ENCODE measurements around the gene HSPA12B. TPM values are rescaled to one million over a fixed set of nuclear protein-coding genes. Genes with fewer than 3 reads are reported as not detected.
A peak's percentile ranks its signal among the peaks of the same experiment; 100 is the strongest.

The HSPA12B gene
- total and polyA plus RNA-seq, 9 of the 15 experiments (the other 6 are each of a cell fraction or from before 2014, with no cell fraction given), result 0.03 to 0.07 TPM; not detected in 7

- TF ChIP-seq FOXP4 (CRISPR knock-in tag; IDR thresholded peaks at IDR 0.05; ENCODE audit: borderline replicate concordance), result 0 out of 2 replicates have a peak, but pooled peaks have one; percentile 20
- TF ChIP-seq NFE2L1 (tag; IDR thresholded peaks at IDR 0.05; ENCODE audit: borderline replicate concordance, low read depth), result no peak
- TF ChIP-seq POLR2A (conservative IDR thresholded peaks at IDR 0.05), result no peak
- TF ChIP-seq ZNF12 (CRISPR knock-in tag; IDR thresholded peaks at IDR 0.05), result no peak
- no peak for TF ChIP-seq NR2C2 (CRISPR knock-in tag; IDR thresholded peaks at IDR 0.05)
- TF ChIP-seq NR2C2 (tag; IDR thresholded peaks at IDR 0.05), result peak; percentile 24; the same call in 1 of the 2 replicates
- no peak for TF ChIP-seq ZNF699 (CRISPR knock-in tag; IDR thresholded peaks at IDR 0.05; ENCODE audit: insufficient replicate concordance)
- no peak for TF ChIP-seq SMAD2 (IDR thresholded peaks at IDR 0.05; ENCODE audit: low read depth, low read length)
- no peak for TF ChIP-seq ZFP36 (IDR thresholded peaks at IDR 0.05; ENCODE audit: low read depth, low read length, partially characterized antibody)
- no peak for TF ChIP-seq CUX1 (CRISPR knock-in tag; IDR thresholded peaks at IDR 0.05)
- TF ChIP-seq ZNF253 (CRISPR knock-in tag; conservative IDR thresholded peaks at IDR 0.05), result no peak
- no peak for TF ChIP-seq MLX (CRISPR knock-in tag; conservative IDR thresholded peaks at IDR 0.05)
- no peak for TF ChIP-seq HDAC8 (tag; IDR thresholded peaks at IDR 0.05)
- TF ChIP-seq ZNF449 (CRISPR knock-in tag; IDR thresholded peaks at IDR 0.05), result no peak
- TF ChIP-seq TCF3 (CRISPR knock-in tag; IDR thresholded peaks at IDR 0.05), result no peak
- no peak for TF ChIP-seq DPF2 (IDR thresholded peaks at IDR 0.05)
- TF ChIP-seq SNRNP70 (optimal IDR thresholded peaks at IDR 0.05; ENCODE audit: low read depth, low read length), result no peak
Observed at GRCh38 chr20:3781153-3781910, 48.8 kb downstream of the HSPA12B start, which contains the start of gene SPEF1 (continued).

Data from K562 (cell line).